Endothelial cell (in vitro differentiated cells): ENCODE results near the gene TRAF3IP1. TPM values are rescaled to one million over a fixed set of nuclear protein-coding genes. Genes with fewer than 3 reads are reported as not detected.

Source experiments
- DNase-seq: peaks from one replicate; pipeline ENCODE4 v3.0.0; 2021; ENCODE audit warnings: low spot score
- H3K27ac Mint-ChIP-seq: one replicate; pipeline ENCODE4 v1.8.0; 2021; ENCODE audit warnings: mixed read lengths, inconsistent platforms; ENCODE audit not compliant: unreplicated experiment
- H3K27me3 Mint-ChIP-seq: one replicate; pipeline ENCODE4 v1.8.0; 2021; ENCODE audit warnings: mild to moderate bottlenecking, moderate library complexity, mixed read lengths, inconsistent platforms; ENCODE audit not compliant: unreplicated experiment
- H3K36me3 Mint-ChIP-seq: one replicate; pipeline ENCODE4 v1.8.0; 2021; ENCODE audit warnings: mild to moderate bottlenecking, low read depth, mixed read lengths, inconsistent platforms; ENCODE audit not compliant: unreplicated experiment
- H3K4me1 Mint-ChIP-seq: one replicate; pipeline ENCODE4 v1.8.0; 2021; ENCODE audit warnings: mild to moderate bottlenecking, mixed read lengths, inconsistent platforms; ENCODE audit not compliant: unreplicated experiment
- H3K4me3 Mint-ChIP-seq: one replicate; pipeline ENCODE4 v1.8.0; 2021; ENCODE audit warnings: mild to moderate bottlenecking, mixed read lengths, inconsistent platforms; ENCODE audit not compliant: unreplicated experiment
- H3K9me3 Mint-ChIP-seq: one replicate; pipeline ENCODE4 v1.8.0; 2021; ENCODE audit warnings: mixed read lengths, inconsistent platforms; ENCODE audit not compliant: unreplicated experiment
- total RNA-seq: library from RNA; stranded (reverse); fragmentation: NEBNext Ultra II Directional; extraction: Animal tissue kit (Norgen Biotek cat#: 25700); gene quantifications from one replicate; pipeline ENCODE4 v1.2.1, GENCODE V29; 2021; ENCODE audit not compliant: unreplicated experiment
- TF ChIP-seq, protein P1 (sequence below): fragments of 200-600 bp; sonication (generic); IDR thresholded peaks from one replicate; pipeline ENCODE4 v1.5.0; 2021; ENCODE audit warnings: antibody characterized with exemption; ENCODE audit not compliant: unreplicated experiment

TRAF3IP1 gene
- total RNA-seq, 1 donor from 2014 or later: 17.1 TPM

DNA sequence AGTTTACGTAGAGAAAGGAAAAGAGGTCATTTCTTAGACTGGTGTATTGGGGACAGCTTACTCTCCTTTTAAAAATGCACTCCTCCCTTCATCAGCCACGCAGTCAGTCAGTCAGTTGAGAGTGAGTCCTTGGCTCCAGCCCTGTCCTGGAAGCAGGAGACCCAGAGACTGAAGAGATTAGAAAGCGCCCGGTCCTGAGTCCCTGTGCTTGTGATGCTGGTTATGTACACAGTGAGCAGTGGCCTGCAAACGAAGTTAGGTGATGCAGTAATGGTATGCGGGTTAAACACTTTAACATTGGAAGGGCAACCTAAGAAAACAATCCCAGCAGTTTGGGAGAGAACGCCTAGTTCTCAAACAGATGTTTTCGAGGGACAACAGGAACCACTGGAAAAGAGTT is 100.1 kb downstream of the TRAF3IP1 start:
- Mint-ChIP-seq H3K36me3 (peaks cover 11% of the 10 kb centered on the region), H3K4me3 (no peak overlapping the region), H3K9me3 (peaks cover 8% of the 10 kb centered on the region), H3K27me3 (peaks cover 7% of the 10 kb centered on the region), H3K4me1 (peaks cover 18% of the 10 kb centered on the region), H3K27ac (no peak overlapping the region)
- TF ChIP-seq, protein P1, sequence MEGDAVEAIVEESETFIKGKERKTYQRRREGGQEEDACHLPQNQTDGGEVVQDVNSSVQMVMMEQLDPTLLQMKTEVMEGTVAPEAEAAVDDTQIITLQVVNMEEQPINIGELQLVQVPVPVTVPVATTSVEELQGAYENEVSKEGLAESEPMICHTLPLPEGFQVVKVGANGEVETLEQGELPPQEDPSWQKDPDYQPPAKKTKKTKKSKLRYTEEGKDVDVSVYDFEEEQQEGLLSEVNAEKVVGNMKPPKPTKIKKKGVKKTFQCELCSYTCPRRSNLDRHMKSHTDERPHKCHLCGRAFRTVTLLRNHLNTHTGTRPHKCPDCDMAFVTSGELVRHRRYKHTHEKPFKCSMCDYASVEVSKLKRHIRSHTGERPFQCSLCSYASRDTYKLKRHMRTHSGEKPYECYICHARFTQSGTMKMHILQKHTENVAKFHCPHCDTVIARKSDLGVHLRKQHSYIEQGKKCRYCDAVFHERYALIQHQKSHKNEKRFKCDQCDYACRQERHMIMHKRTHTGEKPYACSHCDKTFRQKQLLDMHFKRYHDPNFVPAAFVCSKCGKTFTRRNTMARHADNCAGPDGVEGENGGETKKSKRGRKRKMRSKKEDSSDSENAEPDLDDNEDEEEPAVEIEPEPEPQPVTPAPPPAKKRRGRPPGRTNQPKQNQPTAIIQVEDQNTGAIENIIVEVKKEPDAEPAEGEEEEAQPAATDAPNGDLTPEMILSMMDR: no peak
- DNase-seq: no peak

DNA sequence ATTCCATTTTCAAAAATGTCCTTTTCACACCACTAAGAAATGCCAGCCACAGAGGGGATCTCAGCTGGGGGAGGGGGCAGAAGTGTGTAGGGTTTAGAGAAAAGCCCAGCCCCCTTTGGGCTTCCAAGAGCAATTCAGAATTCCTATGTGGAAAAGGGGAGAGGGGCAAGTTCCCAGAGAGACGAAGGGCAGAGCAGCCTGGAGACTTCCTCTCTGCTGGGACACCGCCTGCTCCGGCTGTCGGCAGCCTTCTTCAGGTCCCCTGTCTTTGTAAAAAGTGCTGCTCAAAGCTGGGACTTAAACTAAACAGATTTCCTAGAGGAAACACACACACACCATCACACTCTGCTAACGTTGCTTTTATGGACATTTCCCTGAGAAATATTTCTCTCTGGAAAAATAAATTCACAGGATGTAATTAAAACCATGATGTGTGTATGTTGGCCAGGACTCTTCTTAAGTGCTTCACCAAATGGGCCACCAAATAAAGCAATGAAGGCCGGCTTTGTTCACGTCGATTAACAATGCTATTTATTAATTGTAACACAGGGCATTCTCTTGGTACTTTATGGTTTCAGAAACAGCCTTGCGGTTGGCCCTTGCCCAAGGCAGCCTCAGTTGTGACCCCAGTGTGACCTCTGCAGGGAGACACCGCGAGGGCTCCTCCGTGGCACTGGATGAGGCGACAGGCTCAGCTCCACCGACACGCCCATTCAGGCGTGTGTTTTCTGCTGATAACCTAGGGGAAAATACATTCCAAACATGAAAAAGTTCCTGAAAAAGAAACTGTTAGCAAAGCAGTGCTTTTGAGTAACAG is 100.8 kb downstream of the TRAF3IP1 start:
- H3K27ac Mint-ChIP-seq: no peak overlapping the region
- DNase-seq: no peak
- TF ChIP-seq, protein P1: no peak
- H3K9me3 Mint-ChIP-seq: peaks cover 8% of the 10 kb centered on the region
- no peak overlapping the region for H3K4me3 Mint-ChIP-seq
- H3K27me3 Mint-ChIP-seq: peaks cover 8% of the 10 kb centered on the region
- peaks cover 21% of the 10 kb centered on the region for H3K4me1 Mint-ChIP-seq
- H3K36me3 Mint-ChIP-seq: peaks cover 8% of the 10 kb centered on the region

DNA sequence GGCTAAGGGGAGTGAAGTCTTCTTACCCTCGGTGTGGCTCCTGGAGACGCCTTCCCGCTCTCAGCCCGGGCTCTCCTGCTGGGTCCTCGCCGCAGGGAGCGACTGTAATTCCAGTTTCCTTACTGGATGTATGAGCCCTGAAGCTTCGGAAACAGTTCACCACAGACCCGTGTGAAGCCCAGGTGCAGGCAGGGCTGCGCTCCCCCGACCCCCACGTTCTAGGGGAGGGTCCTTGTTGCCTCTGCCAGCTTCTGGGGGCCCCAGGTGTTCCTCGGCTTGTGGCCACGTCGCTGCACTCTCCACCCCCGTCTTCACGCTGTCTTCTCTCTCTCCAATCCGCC is 101.3 kb downstream of the TRAF3IP1 start:
- Mint-ChIP-seq H3K4me1 (peaks cover 23% of the 10 kb centered on the region), H3K4me3 (no peak overlapping the region), H3K36me3 (peaks cover 2% of the 10 kb centered on the region), H3K9me3 (peaks cover 2% of the 10 kb centered on the region), H3K27me3 (peaks cover 8% of the 10 kb centered on the region), H3K27ac (no peak overlapping the region)
- TF ChIP-seq, protein P1: no peak
- DNase-seq: no peak

DNA sequence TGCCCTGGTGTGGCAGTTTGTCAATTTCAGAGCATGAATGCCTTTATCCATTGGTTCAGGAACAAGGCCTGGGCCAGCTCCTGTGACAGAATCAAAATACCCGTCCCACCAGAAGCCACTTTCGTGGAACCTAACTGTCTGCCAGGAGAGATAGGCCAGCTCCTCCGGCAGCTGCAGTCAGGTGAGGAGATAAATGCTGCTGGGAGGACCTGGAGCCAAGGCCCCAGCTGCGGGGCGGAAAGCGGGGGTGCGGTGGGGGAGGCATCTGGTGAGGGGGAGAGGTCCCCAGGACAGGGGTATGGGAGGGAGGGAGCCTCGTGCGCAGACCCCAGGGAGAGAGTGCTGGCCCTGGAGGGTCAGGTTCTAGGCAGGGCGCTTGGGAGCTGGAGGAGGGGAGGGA is 102.0 kb downstream of the TRAF3IP1 start:
- Mint-ChIP-seq H3K36me3 (no peaks in the 10 kb centered on the region), H3K27ac (no peak overlapping the region), H3K9me3 (no peaks in the 10 kb centered on the region), H3K4me1 (peaks cover 24% of the 10 kb centered on the region), H3K27me3 (peaks cover 9% of the 10 kb centered on the region), H3K4me3 (no peak overlapping the region)
- TF ChIP-seq, protein P1: no peak
- no peak for DNase-seq

DNA sequence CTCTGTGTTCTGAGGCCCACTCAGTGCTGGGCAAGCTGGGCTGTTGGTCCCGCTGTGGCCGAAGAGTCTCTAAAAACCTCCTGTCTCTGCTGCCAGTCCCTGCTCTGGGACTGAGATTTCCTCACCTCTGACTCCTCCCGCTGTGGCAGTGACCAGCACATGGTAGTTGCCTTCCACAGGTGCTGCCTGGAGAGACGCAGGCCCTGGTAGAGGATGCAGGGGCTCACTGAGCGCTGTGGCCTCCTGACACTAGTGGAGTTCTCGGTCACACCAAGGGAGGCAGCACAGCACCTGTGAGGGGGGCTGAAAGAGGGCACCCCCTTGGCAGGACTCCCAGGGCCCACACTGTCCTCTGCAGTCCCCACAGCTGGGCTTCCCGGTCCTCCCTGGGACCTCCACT is 102.6 kb downstream of the TRAF3IP1 start:
- Mint-ChIP-seq H3K4me3 (no peak overlapping the region), H3K27ac (no peak overlapping the region), H3K4me1 (peaks cover 31% of the 10 kb centered on the region), H3K36me3 (no peaks in the 10 kb centered on the region), H3K27me3 (peaks cover 13% of the 10 kb centered on the region), H3K9me3 (no peaks in the 10 kb centered on the region)
- no peak for DNase-seq
- TF ChIP-seq, protein P1: no peak
